Measurements from ENCODE around the gene TTC39C.

GRCh38 chr18:24016643-24017042, 2.1 kb downstream of the TTC39C start:
- no peak for TF ChIP-seq EP300 (IDR thresholded peaks at IDR 0.05; ENCODE audit: borderline replicate concordance)
- no peak for TF ChIP-seq TAF1 (IDR thresholded peaks at IDR 0.05; ENCODE audit: low read depth)
- no peak for TF ChIP-seq YY1 (IDR thresholded peaks at IDR 0.05; ENCODE audit: low read depth)
- TF ChIP-seq USF1 (IDR thresholded peaks at IDR 0.05) = no peak

Measured in Ishikawa (cell line).